Kidney (tissue), 14 donors: Measurements from ENCODE around the gene ZSCAN20. TPM values are rescaled to one million over a fixed set of nuclear protein-coding genes. Genes with fewer than 3 reads are reported as not detected.
A peak's percentile ranks its signal among the peaks of the same experiment; 100 is the strongest.

Experiments
- DNase-seq, 5 donors: peaks; one replicate each; pipeline ENCODE4 v3.0.0-alpha.2; 2013 to 2020
- FAIRE-seq: peaks from 2 replicates; lab custom pipeline; 2012; peaks lifted over from hg19 to GRCh38; lab: Jason Lieb, UNC
- H3K27ac ChIP-seq, 2 donors: one replicate each; pipeline ENCODE4 v1.7.0; 2013; ENCODE audit warnings: low read depth in 2 of 2, low read length in 2 of 2, inconsistent platforms in 1 of 2
- H3K27me3 ChIP-seq: one replicate; pipeline ENCODE4 v1.7.1; 2013; ENCODE audit warnings: low read length, inconsistent platforms; ENCODE audit not compliant: control insufficient read depth, insufficient read depth
- H3K36me3 ChIP-seq, 3 donors: one replicate each; pipeline versions ENCODE4 v1.7.0 to v1.7.1; 2013; ENCODE audit warnings: low read length in 3 of 3, control low read depth in 1 of 3, inconsistent platforms in 1 of 3; ENCODE audit not compliant: insufficient read depth in 3 of 3, control insufficient read depth in 2 of 3
- H3K4me1 ChIP-seq, 3 donors: one replicate each; pipeline versions ENCODE4 v1.7.0 to v1.7.1; 2013; ENCODE audit warnings: low read length in 3 of 3, inconsistent platforms in 1 of 3, low read depth in 1 of 3; ENCODE audit not compliant: control insufficient read depth in 2 of 3, insufficient read depth in 2 of 3
- H3K4me3 ChIP-seq, 3 donors: one replicate each; pipeline versions ENCODE4 v1.7.0 to v1.8.1; 2013; ENCODE audit warnings: low read length in 3 of 3, control low read depth in 1 of 3, inconsistent platforms in 1 of 3
- H3K9ac ChIP-seq, 3 donors: one replicate each; pipeline versions ENCODE4 v1.7.0 to v1.7.1; 2013; ENCODE audit warnings: low read length in 3 of 3, control low read depth in 1 of 3, inconsistent platforms in 1 of 3
- H3K9me3 ChIP-seq, 3 donors: one replicate each; pipeline versions ENCODE4 v1.7.0 to v1.7.1; 2013; ENCODE audit warnings: low read length in 3 of 3, control low read depth in 1 of 3, inconsistent platforms in 1 of 3; ENCODE audit not compliant: control insufficient read depth in 2 of 3, insufficient read depth in 1 of 3
- CTCF ChIP-seq: IDR thresholded peaks from 3 replicates; pipeline ENCODE4 v1.5.1; 2012; ENCODE audit warnings: mild to moderate bottlenecking, moderate library complexity, borderline replicate concordance; ENCODE audit not compliant: insufficient read depth; ENCODE audit errors: extremely low read depth
- intact Hi-C: fragments of 100-400 bp; cut with DNase I; formaldehyde crosslinking; loops from one replicate; pipeline ENCODE4 v1.11.1; 2022
- polyA plus RNA-seq: library from polyadenylated mRNA; stranded (reverse); fragments of 350-450 nt; fragmentation: Illumina TruSeq; extraction: RNeasy Lipid Tissue Mini Kit (QIAGEN cat#74804); gene quantifications from one replicate; pipeline ENCODE4 v1.2.3, GENCODE V29; 2014; ENCODE audit warnings: low read depth, low replicate concordance; ENCODE audit not compliant: insufficient read depth
- total RNA-seq: library from RNA; stranded (reverse); fragmentation: NEBNext Ultra II Directional; extraction: Animal tissue kit (Norgen Biotek cat#: 25700); gene quantifications from one replicate; pipeline ENCODE4 v1.2.1, GENCODE V29; 2021
- donor health status: control.
- donor health status: control.
- donor health status: control.
- donor health status: control.
- donor health status: control.
- donor health status: DM: yes; HTN: yes; CAD: no.
- donor health status: Normal renal cell carcinoma (clear cell type).

ZSCAN20 gene
- total and polyA plus RNA-seq, 2 donors from 2014 or later, result 0.99 to 6.3 TPM

GRCh38 chr1:33434363-33434750 lies 38.1 kb upstream of the ZSCAN20 start:
- TF ChIP-seq CTCF, result no peak
- intact Hi-C loops, result no loop called here
- H3K27me3 ChIP-seq, result no peaks in the 10 kb centered on the region
- H3K27ac ChIP-seq, result peak overlapping the region in 1 of 2 donors; percentile 26
- H3K9ac ChIP-seq, result no peak overlapping the region
- peaks cover 0 to 13% (median 0%) of the 10 kb centered on the region in 3 donors for H3K4me1 ChIP-seq
- no peak for FAIRE-seq
- DNase-seq, result no peak
- H3K9me3 ChIP-seq, result no peaks in the 10 kb centered on the region
- H3K4me3 ChIP-seq, result no peak overlapping the region
- no peaks in the 10 kb centered on the region for H3K36me3 ChIP-seq

- Histone ChIP-seq H3K9me3 (no peaks in the 10 kb centered on the region), H3K4me3 (no peak overlapping the region), H3K27ac (no peak overlapping the region), H3K27me3 (no peaks in the 10 kb centered on the region), H3K36me3 (no peaks in the 10 kb centered on the region), H3K9ac (no peak overlapping the region), H3K4me1 (peaks cover 0 to 6% (median 0%) of the 10 kb centered on the region in 3 donors)
- TF ChIP-seq CTCF, result no peak
- no peak for FAIRE-seq
- DNase-seq, result no peak
- intact Hi-C loops, result no loop called here
Observed at GRCh38 chr1:33435096-33435820, 37.2 kb upstream of the ZSCAN20 start.

GRCh38 chr1:33436557-33437285 lies 35.7 kb upstream of the ZSCAN20 start:
- Histone ChIP-seq H3K4me1 (peaks cover 0 to 3% (median 0%) of the 10 kb centered on the region in 3 donors), H3K27ac (no peak overlapping the region), H3K36me3 (no peaks in the 10 kb centered on the region), H3K4me3 (no peak overlapping the region), H3K9ac (no peak overlapping the region), H3K27me3 (no peaks in the 10 kb centered on the region), H3K9me3 (no peaks in the 10 kb centered on the region)
- no peak for DNase-seq
- FAIRE-seq, result no peak
- no peak for TF ChIP-seq CTCF
- intact Hi-C loops, result no loop called here
